ENCODE data around the gene LIF. TPM values are rescaled to one million over a fixed set of nuclear protein-coding genes. Genes with fewer than 3 reads are reported as not detected.
"Not testable (repeated sequence)": the region's sequence is repeated elsewhere in the genome, so short reads cannot be mapped to it uniquely, and the experiment has no call there.

Gene LIF
- total RNA-seq, 2 experiments from 2014 or later, result 0.06 TPM; not detected in 1

GRCh38 chr22:30234786-30235470 lies 11.6 kb downstream of the LIF start:
- intact Hi-C loops (cut with micrococcal nuclease; ENCODE audit: unreplicated experiment), result no loop called here
- no peak overlapping the region for H2AFZ ChIP-seq (ENCODE audit: low read length)
- POLR2A ChIA-PET, result interaction anchor here (0.7 kb wide), 1 partner anchor 192 kb away, joined by 3 read pairs; no protein-coding TSS in a partner anchor
- CTCF ChIA-PET (ENCODE audit: unreplicated experiment), result no interaction called here
- no peak for TF ChIP-seq EZH2phosphoT487 (IDR thresholded peaks at IDR 0.05; ENCODE audit: borderline replicate concordance, low read depth, low read length)
- no peak for TF ChIP-seq CTCF (conservative IDR thresholded peaks at IDR 0.05; ENCODE audit: low read length)
- no TSS peak for BruUV-seq (replicated peaks)
- H4K20me1 ChIP-seq (ENCODE audit: insufficient read depth, low read length), result no peaks in the 10 kb centered on the region
- no peaks in the 10 kb centered on the region for H3K36me3 ChIP-seq (ENCODE audit: insufficient read depth, low read length)
- no peak overlapping the region for H3K27ac ChIP-seq (ENCODE audit: low read depth, low read length, poor library complexity, severe bottlenecking)
- no peak overlapping the region for H3K4me2 ChIP-seq (ENCODE audit: low read length)
- H3K4me3 ChIP-seq (ENCODE audit: low read depth, low read length, poor library complexity, severe bottlenecking), result no peak overlapping the region
- no peaks in the 10 kb centered on the region for H3K9me2 ChIP-seq (ENCODE audit: insufficient read depth, low read length)
- no peaks in the 10 kb centered on the region for H3K79me2 ChIP-seq (ENCODE audit: insufficient read depth, low read depth, low read length)
- H3K4me1 ChIP-seq (ENCODE audit: insufficient read depth, low read length, poor library complexity, severe bottlenecking), result no peaks in the 10 kb centered on the region
- no peaks in the 10 kb centered on the region for H3K9me3 ChIP-seq (ENCODE audit: low read length)
- no peak for DNase-seq (ENCODE audit: low spot score)

DNA sequence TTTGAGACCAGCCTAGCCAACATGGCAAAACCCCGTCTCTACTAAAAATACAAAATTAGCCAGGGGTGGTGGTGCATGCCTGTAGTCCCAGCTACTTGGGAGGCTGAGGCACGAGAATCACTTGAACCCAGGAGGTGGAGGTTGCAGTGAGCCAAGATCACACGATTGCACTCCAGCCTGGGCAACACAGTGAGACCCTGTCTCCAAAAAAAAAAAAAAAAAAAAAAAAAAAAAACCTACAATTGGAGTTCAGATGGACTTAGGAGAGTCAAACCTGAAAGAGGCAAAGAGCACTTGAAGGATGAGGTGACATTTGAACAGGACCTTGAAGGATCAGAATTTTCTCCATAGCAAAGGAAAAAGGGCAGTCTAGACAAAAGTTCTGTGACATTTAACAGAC lies 12.2 kb downstream of the LIF start:
- H3K36me3 ChIP-seq (ENCODE audit: insufficient read depth, low read length); H3K79me2 ChIP-seq (ENCODE audit: insufficient read depth, low read depth, low read length); H3K9me2 ChIP-seq (ENCODE audit: insufficient read depth, low read length); BruUV-seq (replicated peaks); H3K4me2 ChIP-seq (ENCODE audit: low read length); CTCF ChIA-PET (ENCODE audit: unreplicated experiment); intact Hi-C loops (cut with micrococcal nuclease; ENCODE audit: unreplicated experiment); H3K27ac ChIP-seq (ENCODE audit: low read depth, low read length, poor library complexity, severe bottlenecking); H2AFZ ChIP-seq (ENCODE audit: low read length); DNase-seq (ENCODE audit: low spot score); H3K9me3 ChIP-seq (ENCODE audit: low read length); H3K4me3 ChIP-seq (ENCODE audit: low read depth, low read length, poor library complexity, severe bottlenecking); H3K4me1 ChIP-seq (ENCODE audit: insufficient read depth, low read length, poor library complexity, severe bottlenecking); H4K20me1 ChIP-seq (ENCODE audit: insufficient read depth, low read length): not testable (repeated sequence)
- POLR2A ChIA-PET, result interaction anchor here (0.7 kb wide), 1 partner anchor 192 kb away, joined by 3 read pairs; no protein-coding TSS in a partner anchor

- H3K4me1 ChIP-seq (ENCODE audit: insufficient read depth, low read length, poor library complexity, severe bottlenecking), result no peaks in the 10 kb centered on the region
- CTCF ChIA-PET (ENCODE audit: unreplicated experiment), result interaction anchor here (0.5 kb wide), 1 partner anchor 13 kb away, joined by 3 read pairs; no protein-coding TSS in a partner anchor
- H2AFZ ChIP-seq (ENCODE audit: low read length), result no peak overlapping the region
- H3K4me3 ChIP-seq (ENCODE audit: low read depth, low read length, poor library complexity, severe bottlenecking), result no peak overlapping the region
- no peaks in the 10 kb centered on the region for H4K20me1 ChIP-seq (ENCODE audit: insufficient read depth, low read length)
- no peaks in the 10 kb centered on the region for H3K79me2 ChIP-seq (ENCODE audit: insufficient read depth, low read depth, low read length)
- H3K9me3 ChIP-seq (ENCODE audit: low read length), result no peaks in the 10 kb centered on the region
- H3K4me2 ChIP-seq (ENCODE audit: low read length), result no peak overlapping the region
- H3K36me3 ChIP-seq (ENCODE audit: insufficient read depth, low read length), result no peaks in the 10 kb centered on the region
- TF ChIP-seq CTCF (conservative IDR thresholded peaks at IDR 0.05; ENCODE audit: low read length) (no peak), EZH2phosphoT487 (IDR thresholded peaks at IDR 0.05; ENCODE audit: borderline replicate concordance, low read depth, low read length) (no peak)
- no peak for DNase-seq (ENCODE audit: low spot score)
- H3K27ac ChIP-seq (ENCODE audit: low read depth, low read length, poor library complexity, severe bottlenecking), result no peak overlapping the region
- intact Hi-C loops (cut with micrococcal nuclease; ENCODE audit: unreplicated experiment), result no loop called here
- POLR2A ChIA-PET, result no interaction called here
- no peaks in the 10 kb centered on the region for H3K9me2 ChIP-seq (ENCODE audit: insufficient read depth, low read length)
- no TSS peak for BruUV-seq (replicated peaks)
Measured at GRCh38 chr22:30233582-30233981, 13.0 kb downstream of the LIF start.

Data from OCI-LY7 (cell line).